Lower leg skin (tissue), 4 donors: Measurements from ENCODE around the gene RUVBL2. TPM values are rescaled to one million over a fixed set of nuclear protein-coding genes. Genes with fewer than 3 reads are reported as not detected.

Experiments used
- DNase-seq, 2 donors: peaks; one replicate each; pipeline ENCODE4 v3.0.0-alpha.2; 2019; ENCODE audit warnings: low spot score in 2 of 2
- H3K4me3 ChIP-seq: fragments of 200-600 bp; sonication (generic); 2 replicates; pipeline ENCODE4 v1.5.1; 2017; ENCODE audit warnings: mild to moderate bottlenecking, low read depth; ENCODE audit not compliant: poor library complexity, severe bottlenecking
- POLR2A ChIP-seq, 2 donors: fragments of 450-650 bp; IDR thresholded peaks; one replicate each; pipeline ENCODE4 v1.6.1; 2016 to 2017; ENCODE audit warnings: antibody characterized with exemption in 2 of 2, mild to moderate bottlenecking in 1 of 2, moderate library complexity in 1 of 2
- WGBS, 2 donors: methylation state at CpG; one replicate each; pipeline ENCODE4 v1.1.5; 2018; 5-methylcytosine and 5-hydroxymethylcytosine counted together
- intact Hi-C: fragments of 100-400 bp; cut with DNase I; formaldehyde crosslinking; loops from one replicate; pipeline ENCODE4 v1.15.0; 2023; ENCODE audit warnings: low total_unique reads
- total RNA-seq, 4 donors: library from RNA; depleted of rRNA; stranded (reverse); fragments of >200 nt; gene quantifications; one replicate each; pipeline ENCODE4 v1.1.0, GENCODE V29; 2016
- TF ChIP-seq, protein P1 (sequence below), 3 donors: fragments of 450-650 bp; IDR thresholded peaks; one replicate each; pipeline ENCODE4 v1.5.1; 2016; ENCODE audit warnings: antibody characterized with exemption in 3 of 3, mild to moderate bottlenecking in 3 of 3, moderate library complexity in 2 of 3

RUVBL2 gene
- total RNA-seq, 4 donors from 2014 or later, result 61.3 to 83.8 (median 83.3) TPM

DNA sequence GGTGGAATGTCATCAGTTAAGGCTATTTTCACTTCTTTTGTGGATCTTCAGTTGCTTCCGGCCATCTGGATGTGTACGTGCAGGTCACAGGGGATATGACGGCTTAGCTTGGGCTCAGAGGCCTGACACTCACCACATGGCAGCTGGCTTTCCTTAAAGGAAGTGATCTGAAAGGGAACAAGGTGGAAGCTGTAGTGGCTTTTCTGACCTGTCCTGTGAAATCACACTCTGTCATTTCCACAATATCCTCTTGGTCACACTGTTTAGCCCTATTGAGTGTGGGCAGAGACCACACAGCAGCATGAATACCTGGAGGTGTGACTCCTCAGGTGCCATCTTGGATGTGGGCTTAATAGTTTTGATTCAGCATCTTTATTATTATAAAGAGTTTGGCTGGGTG, 43.5 kb upstream of the RUVBL2 start:
- no peak for DNase-seq
- 57 to 75% methylated on average over 3 of the region's 3 CpGs for WGBS, 2 donors
- TF ChIP-seq, protein P1, sequence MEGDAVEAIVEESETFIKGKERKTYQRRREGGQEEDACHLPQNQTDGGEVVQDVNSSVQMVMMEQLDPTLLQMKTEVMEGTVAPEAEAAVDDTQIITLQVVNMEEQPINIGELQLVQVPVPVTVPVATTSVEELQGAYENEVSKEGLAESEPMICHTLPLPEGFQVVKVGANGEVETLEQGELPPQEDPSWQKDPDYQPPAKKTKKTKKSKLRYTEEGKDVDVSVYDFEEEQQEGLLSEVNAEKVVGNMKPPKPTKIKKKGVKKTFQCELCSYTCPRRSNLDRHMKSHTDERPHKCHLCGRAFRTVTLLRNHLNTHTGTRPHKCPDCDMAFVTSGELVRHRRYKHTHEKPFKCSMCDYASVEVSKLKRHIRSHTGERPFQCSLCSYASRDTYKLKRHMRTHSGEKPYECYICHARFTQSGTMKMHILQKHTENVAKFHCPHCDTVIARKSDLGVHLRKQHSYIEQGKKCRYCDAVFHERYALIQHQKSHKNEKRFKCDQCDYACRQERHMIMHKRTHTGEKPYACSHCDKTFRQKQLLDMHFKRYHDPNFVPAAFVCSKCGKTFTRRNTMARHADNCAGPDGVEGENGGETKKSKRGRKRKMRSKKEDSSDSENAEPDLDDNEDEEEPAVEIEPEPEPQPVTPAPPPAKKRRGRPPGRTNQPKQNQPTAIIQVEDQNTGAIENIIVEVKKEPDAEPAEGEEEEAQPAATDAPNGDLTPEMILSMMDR (IDR thresholded peaks at IDR 0.05), result no peak
- TF ChIP-seq POLR2A (IDR thresholded peaks at IDR 0.05), result no peak
- no peak overlapping the region for H3K4me3 ChIP-seq
- intact Hi-C loops, result no loop called here

DNA sequence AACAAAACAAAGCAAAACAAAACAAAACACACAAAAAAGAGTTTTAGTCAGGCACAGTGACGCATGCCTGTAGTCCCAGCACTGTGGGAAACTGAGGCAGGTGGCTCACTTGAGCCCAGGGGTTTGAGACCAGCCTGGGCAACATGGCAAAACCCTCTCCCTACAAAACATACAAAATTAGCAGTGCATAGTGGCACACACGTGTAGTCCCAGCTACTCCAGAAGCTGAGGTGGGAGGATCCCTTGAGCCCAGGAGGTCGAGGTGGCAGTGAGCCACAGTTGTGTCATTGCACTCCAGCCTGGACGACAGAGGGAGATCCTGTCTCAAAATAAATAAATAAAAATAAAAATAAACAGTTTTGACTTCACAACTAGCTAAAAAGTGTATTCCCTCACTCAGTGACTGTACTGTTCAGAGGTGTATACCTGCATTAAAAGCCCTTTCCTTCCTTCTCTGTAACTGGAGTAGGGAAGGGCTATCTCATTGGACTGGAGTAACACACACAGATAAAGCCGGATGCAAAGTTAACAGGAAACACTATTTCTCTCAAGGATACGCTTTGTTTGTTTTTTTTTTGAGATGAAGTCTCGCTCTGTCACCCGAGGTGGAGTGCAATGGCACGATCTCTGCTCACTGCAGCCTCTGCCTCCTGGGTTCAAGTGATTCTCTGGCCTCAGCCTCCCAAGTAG, 42.7 kb upstream of the RUVBL2 start:
- WGBS, 2 donors, result 61 to 65% methylated on average over 9 of the region's 9 CpGs
- DNase-seq, result no peak
- TF ChIP-seq POLR2A (IDR thresholded peaks at IDR 0.05), result no peak
- TF ChIP-seq, protein P1 (IDR thresholded peaks at IDR 0.05), result no peak
- intact Hi-C loops, result no loop called here
- H3K4me3 ChIP-seq, result no peak overlapping the region

DNA sequence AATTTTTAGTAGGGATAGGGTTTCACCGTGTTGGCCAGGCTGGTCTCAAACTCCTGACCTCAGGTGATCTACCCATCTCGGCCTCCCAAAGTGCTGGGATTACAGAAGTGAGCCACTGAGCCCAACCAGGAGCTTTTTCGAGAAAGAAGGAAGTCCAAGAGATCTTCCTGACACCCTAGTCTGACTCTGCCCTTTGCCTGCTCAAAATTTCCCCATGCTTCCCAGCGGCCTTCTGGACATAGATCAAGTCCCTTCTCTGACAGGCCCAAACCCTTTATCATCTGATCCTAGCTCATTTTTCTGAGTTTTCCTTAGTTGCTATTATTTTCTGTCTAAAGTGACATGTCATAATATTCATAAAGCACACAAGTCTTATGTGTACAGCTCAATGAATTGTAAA, 40.5 kb upstream of the RUVBL2 start:
- no peak overlapping the region for H3K4me3 ChIP-seq
- intact Hi-C loops, result no loop called here
- WGBS, 2 donors, result 82 to 85% methylated on average over 4 of the region's 4 CpGs
- no peak for DNase-seq
- no peak for TF ChIP-seq POLR2A (IDR thresholded peaks at IDR 0.05)
- TF ChIP-seq, protein P1 (IDR thresholded peaks at IDR 0.05), result no peak

DNA sequence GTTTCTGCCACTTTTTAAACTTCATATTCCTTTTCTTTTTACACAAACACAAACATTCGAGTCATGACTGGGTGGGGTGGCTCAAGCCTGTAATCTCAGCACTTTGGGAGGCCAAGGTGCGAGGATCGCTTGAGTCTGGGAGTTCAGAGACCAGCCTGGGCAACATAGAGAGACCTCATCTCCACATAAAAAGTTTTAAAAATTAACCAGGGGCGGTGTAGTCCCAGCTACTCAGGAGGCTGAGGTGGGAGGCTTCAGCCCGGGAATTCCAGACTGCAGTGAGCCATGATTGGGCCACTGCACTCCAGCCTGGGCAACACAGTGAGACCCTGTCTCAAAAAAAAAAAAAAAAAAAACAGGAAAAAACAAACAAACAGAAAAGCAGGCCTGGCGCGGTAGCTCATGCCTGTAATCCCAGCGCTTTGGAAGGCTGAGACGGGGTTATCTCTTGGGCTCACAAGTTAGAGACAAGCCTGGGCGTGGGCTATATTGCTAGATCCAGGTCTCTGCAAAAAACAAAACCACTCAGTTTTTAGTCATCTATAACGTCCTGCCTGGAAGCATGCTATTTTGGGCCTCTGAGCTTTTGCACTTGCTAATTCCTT, 39.6 kb upstream of the RUVBL2 start:
- TF ChIP-seq POLR2A (IDR thresholded peaks at IDR 0.05), result no peak
- TF ChIP-seq, protein P1 (IDR thresholded peaks at IDR 0.05), result no peak
- H3K4me3 ChIP-seq, result no peak overlapping the region
- no peak for DNase-seq
- 50 to 59% methylated on average over 11 of the region's 11 CpGs for WGBS, 2 donors
- intact Hi-C loops, result no loop called here

DNA sequence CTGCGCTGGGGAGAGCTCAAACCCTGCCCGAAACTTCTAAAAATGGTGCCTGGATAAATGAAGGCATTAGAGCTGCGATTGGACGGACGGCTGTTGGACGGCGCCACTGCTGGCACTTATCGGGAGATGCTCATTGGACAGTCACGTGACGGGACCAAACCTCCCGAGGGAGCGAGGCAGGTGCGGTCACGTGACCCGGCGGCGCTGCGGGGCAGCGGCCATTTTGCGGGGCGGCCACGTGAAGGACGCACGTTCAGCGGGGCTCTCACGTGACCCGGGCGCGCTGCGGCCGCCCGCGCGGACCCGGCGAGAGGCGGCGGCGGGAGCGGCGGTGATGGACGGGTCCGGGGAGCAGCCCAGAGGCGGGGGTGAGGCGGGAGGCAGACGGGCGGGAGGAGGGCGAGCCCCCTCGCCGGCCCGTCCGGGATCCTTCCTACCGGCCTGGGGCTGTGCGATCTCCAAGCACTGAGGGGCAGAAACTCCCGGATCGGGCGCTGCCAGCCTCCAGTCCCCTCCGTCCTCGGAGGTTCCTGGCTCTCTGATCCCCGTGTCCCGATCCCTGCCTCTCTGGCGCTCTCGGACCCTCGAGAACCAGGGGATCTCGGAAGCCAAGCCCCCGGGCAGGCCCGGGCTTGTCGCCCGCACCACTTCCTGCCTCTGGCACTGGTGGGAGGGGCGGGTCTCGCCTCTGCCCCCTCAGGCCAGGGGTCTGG, 38.9 kb upstream of the RUVBL2 start, which contains the start of gene BAX:
Gene BAX (plus strand): TSS at position 281 of the 713 bp plus-strand sequence. CDS start 54 bp downstream, at position 335.
- TF ChIP-seq, protein P1 (IDR thresholded peaks at IDR 0.05), result no peak
- no peak for TF ChIP-seq POLR2A (IDR thresholded peaks at IDR 0.05)
- 1 to 2% methylated on average over 40 to 41 of the region's 71 CpGs for WGBS, 2 donors
- intact Hi-C loops, result no loop called here
- H3K4me3 ChIP-seq, result peak within 1 kb of the TSS; percentile 61
- peak; percentile 93 to 99 for DNase-seq
